Left ventricle myocardium inferior (tissue), 1 donor: Measurements from ENCODE around the gene MAN1B1. TPM values are rescaled to one million over a fixed set of nuclear protein-coding genes. Genes with fewer than 3 reads are reported as not detected.
A peak's percentile ranks its signal among the peaks of the same experiment; 100 is the strongest.

Experiments used
- DNase-seq: peaks from one replicate; pipeline ENCODE4 v3.0.0-alpha.2; 2020
- H3K27ac ChIP-seq: fragments of 200-600 bp; replicated peaks from 2 replicates; pipeline ENCODE4 v1.8.0; 2021
- H3K27me3 ChIP-seq: fragments of 200-600 bp; 2 replicates; pipeline ENCODE4 v1.8.0; 2021; ENCODE audit warnings: low read depth
- H3K36me3 ChIP-seq: fragments of 200-600 bp; 2 replicates; pipeline ENCODE4 v1.8.0; 2021
- H3K4me1 ChIP-seq: fragments of 200-600 bp; 2 replicates; pipeline ENCODE4 v1.8.0; 2021
- H3K4me3 ChIP-seq: fragments of 200-600 bp; 2 replicates; pipeline ENCODE4 v1.8.0; 2021; ENCODE audit warnings: mild to moderate bottlenecking, moderate library complexity
- H3K9me3 ChIP-seq: fragments of 200-600 bp; replicated peaks from 2 replicates; pipeline ENCODE4 v1.8.0; 2021
- intact Hi-C: fragments of 100-400 bp; cut with micrococcal nuclease; formaldehyde crosslinking; loops from one replicate; pipeline ENCODE4 v1.11.0; 2022
- total RNA-seq: library from RNA; stranded (reverse); fragmentation: NEBNext Ultra II Directional; extraction: Animal tissue kit (Norgen Biotek cat#: 25700); gene quantifications from one replicate; pipeline ENCODE4 v1.2.1, GENCODE V29; 2021
- TF ChIP-seq, protein P1 (sequence below): fragments of 200-600 bp; IDR thresholded peaks from 2 replicates; pipeline ENCODE4 v1.8.0; 2021; ENCODE audit warnings: antibody characterized with exemption, mild to moderate bottlenecking, borderline replicate concordance
- donor health status: DM: no; HTN: yes; CAD: no; lungs with severe emphysema.

The MAN1B1 gene
- total RNA-seq, 1 donor from 2014 or later: 20.6 TPM

- DNase-seq: peak; percentile 30
- intact Hi-C loops: no loop called here
- Histone ChIP-seq H3K9me3 (no peaks in the 10 kb centered on the region), H3K36me3 (no peaks in the 10 kb centered on the region), H3K4me3 (peak overlapping the region; percentile 42), H3K4me1 (peaks cover 9% of the 10 kb centered on the region), H3K27ac (no peak overlapping the region), H3K27me3 (peaks cover 94% of the 10 kb centered on the region)
- TF ChIP-seq, protein P1, sequence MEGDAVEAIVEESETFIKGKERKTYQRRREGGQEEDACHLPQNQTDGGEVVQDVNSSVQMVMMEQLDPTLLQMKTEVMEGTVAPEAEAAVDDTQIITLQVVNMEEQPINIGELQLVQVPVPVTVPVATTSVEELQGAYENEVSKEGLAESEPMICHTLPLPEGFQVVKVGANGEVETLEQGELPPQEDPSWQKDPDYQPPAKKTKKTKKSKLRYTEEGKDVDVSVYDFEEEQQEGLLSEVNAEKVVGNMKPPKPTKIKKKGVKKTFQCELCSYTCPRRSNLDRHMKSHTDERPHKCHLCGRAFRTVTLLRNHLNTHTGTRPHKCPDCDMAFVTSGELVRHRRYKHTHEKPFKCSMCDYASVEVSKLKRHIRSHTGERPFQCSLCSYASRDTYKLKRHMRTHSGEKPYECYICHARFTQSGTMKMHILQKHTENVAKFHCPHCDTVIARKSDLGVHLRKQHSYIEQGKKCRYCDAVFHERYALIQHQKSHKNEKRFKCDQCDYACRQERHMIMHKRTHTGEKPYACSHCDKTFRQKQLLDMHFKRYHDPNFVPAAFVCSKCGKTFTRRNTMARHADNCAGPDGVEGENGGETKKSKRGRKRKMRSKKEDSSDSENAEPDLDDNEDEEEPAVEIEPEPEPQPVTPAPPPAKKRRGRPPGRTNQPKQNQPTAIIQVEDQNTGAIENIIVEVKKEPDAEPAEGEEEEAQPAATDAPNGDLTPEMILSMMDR: no peak
Observed at GRCh38 chr9:137156567-137157375, 70.0 kb downstream of the MAN1B1 start.

DNA sequence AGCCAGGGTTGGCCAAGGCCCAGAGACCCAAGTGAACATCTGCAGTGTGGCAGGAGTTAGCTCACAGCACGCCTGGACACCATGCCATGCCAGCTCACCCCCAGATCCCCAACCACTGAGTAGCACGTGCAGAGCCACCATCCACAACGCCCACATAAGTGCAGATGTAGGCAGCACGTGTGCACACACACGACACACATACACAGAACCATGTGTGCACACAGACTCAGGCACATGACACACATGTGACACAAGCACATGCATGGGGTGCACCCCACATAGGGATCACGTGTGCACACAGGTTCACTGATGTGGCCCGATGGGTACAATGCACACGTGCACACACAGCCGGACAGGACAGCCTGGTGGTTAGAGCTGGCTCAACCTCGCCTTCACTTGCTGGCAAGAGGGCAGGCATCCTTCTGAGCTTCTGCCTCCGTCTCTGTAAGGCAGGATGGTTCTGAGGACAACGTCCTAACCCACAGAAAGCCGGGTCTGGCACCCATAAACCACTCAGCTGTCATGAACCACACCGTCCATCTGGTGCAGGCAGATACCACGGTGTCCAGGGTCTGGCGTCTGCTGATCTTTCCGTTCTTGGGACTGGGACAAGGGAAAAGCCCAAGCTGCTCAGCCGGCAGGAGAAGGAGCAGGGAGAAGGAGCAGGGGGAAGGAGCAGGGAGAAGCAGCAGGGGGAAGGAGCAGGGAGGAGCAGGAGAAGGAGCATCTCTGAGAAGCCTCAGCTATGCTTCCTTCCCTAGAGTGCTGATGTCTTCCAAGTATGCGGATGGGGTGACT lies 71.0 kb downstream of the MAN1B1 start:
- no peak for DNase-seq
- TF ChIP-seq, protein P1: no peak
- no peak overlapping the region for H3K27ac ChIP-seq
- intact Hi-C loops: no loop called here
- peaks cover 19% of the 10 kb centered on the region for H3K4me1 ChIP-seq
- H3K4me3 ChIP-seq: no peak overlapping the region
- H3K9me3 ChIP-seq: no peaks in the 10 kb centered on the region
- no peaks in the 10 kb centered on the region for H3K36me3 ChIP-seq
- peaks cover 100% of the 10 kb centered on the region for H3K27me3 ChIP-seq

DNA sequence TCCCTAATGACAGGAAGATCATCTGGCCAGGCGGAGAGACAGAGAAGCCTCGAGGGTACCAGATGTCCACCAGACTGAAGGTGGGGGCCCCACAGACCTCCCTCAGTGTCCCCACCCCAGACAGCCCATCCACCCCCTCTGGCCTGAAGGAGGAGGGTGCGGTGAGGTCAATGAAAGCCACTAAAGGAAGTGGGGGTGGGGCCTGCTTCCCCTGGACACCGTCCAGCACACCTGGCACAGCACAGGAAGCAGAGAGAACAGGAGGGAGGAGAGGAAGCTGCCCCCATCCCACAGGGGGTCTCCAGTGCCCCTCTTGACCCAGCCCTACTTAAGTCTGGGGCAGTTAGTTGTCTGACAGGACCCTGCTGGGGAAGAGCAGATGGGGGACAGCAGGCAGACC lies 71.8 kb downstream of the MAN1B1 start:
- Histone ChIP-seq H3K27me3 (peaks cover 100% of the 10 kb centered on the region), H3K4me1 (peaks cover 27% of the 10 kb centered on the region), H3K27ac (no peak overlapping the region), H3K4me3 (no peak overlapping the region), H3K36me3 (no peaks in the 10 kb centered on the region), H3K9me3 (no peaks in the 10 kb centered on the region)
- TF ChIP-seq, protein P1: no peak
- intact Hi-C loops: no loop called here
- DNase-seq: no peak

Other genes with a start within 250 kb of the MAN1B1 start
- 7.7 TPM for gene AJM1, start 244.5 kb upstream of the MAN1B1 start, total RNA-seq
- 349 TPM for gene PHPT1, start 237.6 kb upstream of the MAN1B1 start, total RNA-seq
- 13.4 TPM for gene MAMDC4, start 234.6 kb upstream of the MAN1B1 start, total RNA-seq
- gene EDF1, start 220.7 kb upstream of the MAN1B1 start, total RNA-seq: 318 TPM
- 10.0 TPM for gene TRAF2, start 200.5 kb upstream of the MAN1B1 start, total RNA-seq
- 157 TPM for gene FBXW5, start 142.2 kb upstream of the MAN1B1 start, total RNA-seq
- gene C8G, start 141.7 kb upstream of the MAN1B1 start, total RNA-seq: 3.6 TPM
- gene LCN12, start 134.7 kb upstream of the MAN1B1 start, total RNA-seq: 7.8 TPM
- 3,579 TPM for gene PTGDS, start 109.5 kb upstream of the MAN1B1 start, total RNA-seq
- gene LCNL1, start 104.0 kb upstream of the MAN1B1 start, total RNA-seq: 11.7 TPM
- gene PAXX, start 94.6 kb upstream of the MAN1B1 start, total RNA-seq: 19.8 TPM
- gene CLIC3, start 90.4 kb upstream of the MAN1B1 start, total RNA-seq: 1.6 TPM
- 29.9 TPM for gene ABCA2, start 58.7 kb upstream of the MAN1B1 start, total RNA-seq
- not detected for gene FUT7, start 54.9 kb upstream of the MAN1B1 start, total RNA-seq
- gene NPDC1, start 40.8 kb upstream of the MAN1B1 start, total RNA-seq: 63.9 TPM
- gene ENTPD2, start 32.9 kb upstream of the MAN1B1 start, total RNA-seq: 1.5 TPM
- gene SAPCD2, start 16.4 kb upstream of the MAN1B1 start, total RNA-seq: 0.25 TPM
- gene UAP1L1, start 9.5 kb upstream of the MAN1B1 start, total RNA-seq: 11.5 TPM
- gene DPP7, start 27.7 kb downstream of the MAN1B1 start, total RNA-seq: 130 TPM
- gene GRIN1, start 52.2 kb downstream of the MAN1B1 start, total RNA-seq: not detected
- gene LRRC26, start 83.1 kb downstream of the MAN1B1 start, total RNA-seq: not detected
- gene TMEM210, start 85.1 kb downstream of the MAN1B1 start, total RNA-seq: not detected
- gene ANAPC2, start 101.6 kb downstream of the MAN1B1 start, total RNA-seq: 34.7 TPM
- 72.3 TPM for gene SSNA1, start 101.7 kb downstream of the MAN1B1 start, total RNA-seq
- gene TPRN, start 113.8 kb downstream of the MAN1B1 start, total RNA-seq: 18.0 TPM
- gene TMEM203, start 118.7 kb downstream of the MAN1B1 start, total RNA-seq: 47.6 TPM
- gene NDOR1, start 118.7 kb downstream of the MAN1B1 start, total RNA-seq: 6.5 TPM
- 31.5 TPM for gene RNF208, start 135.3 kb downstream of the MAN1B1 start, total RNA-seq
- 0.27 TPM for gene CYSRT1, start 138.2 kb downstream of the MAN1B1 start, total RNA-seq
- not detected for gene RNF224, start 140.5 kb downstream of the MAN1B1 start, total RNA-seq
- not detected for gene SLC34A3, start 143.9 kb downstream of the MAN1B1 start, total RNA-seq
- 463 TPM for gene TUBB4B, start 154.3 kb downstream of the MAN1B1 start, total RNA-seq
- gene STPG3, start 164.3 kb downstream of the MAN1B1 start, total RNA-seq: 0.58 TPM
- 35.2 TPM for gene NELFB, start 168.3 kb downstream of the MAN1B1 start, total RNA-seq
- 16.3 TPM for gene TOR4A, start 190.7 kb downstream of the MAN1B1 start, total RNA-seq
- 5.1 TPM for gene NRARP, start 215.3 kb downstream of the MAN1B1 start, total RNA-seq